22Rv1 (cell line): ENCODE data around the gene TES.
"Not testable (repeated sequence)": the region's sequence is repeated elsewhere in the genome, so short reads cannot be mapped to it uniquely, and the experiment has no call there.

ENCODE experiments used
- H3K27ac ChIP-seq: fragments of 450-650 bp; 2 replicates; pipeline ENCODE4 v1.5.1; 2017
- ZFX ChIP-seq: fragments of 450-650 bp; IDR thresholded peaks from 2 replicates; pipeline ENCODE4 v1.6.1; 2017; ENCODE audit warnings: antibody characterized with exemption, borderline replicate concordance
- TF ChIP-seq, protein P1 (sequence below): fragments of 450-650 bp; IDR thresholded peaks from 2 replicates; pipeline ENCODE4 v1.5.1; 2017; ENCODE audit warnings: mild to moderate bottlenecking

TES gene

DNA sequence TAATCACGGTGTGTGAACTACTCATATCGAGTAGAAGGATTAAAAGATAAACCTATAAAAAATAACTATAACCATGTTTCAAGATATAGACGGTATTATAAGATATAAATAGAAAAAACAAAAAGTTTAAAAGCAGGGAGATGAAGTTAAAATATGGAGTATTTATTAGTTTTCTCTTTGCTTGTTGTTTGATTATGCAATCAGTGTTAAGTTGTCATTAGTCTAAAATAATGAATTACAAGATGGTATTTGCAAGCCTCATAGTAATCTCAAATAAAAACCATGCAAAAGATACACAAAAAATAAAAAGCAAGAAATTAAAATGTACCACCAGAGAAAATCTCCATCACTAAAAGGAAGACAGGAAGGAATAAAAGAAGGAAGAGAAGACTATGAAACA lies 83.3 kb downstream of the TES start:
- H3K27ac ChIP-seq = no peak overlapping the region
- TF ChIP-seq, protein P1, sequence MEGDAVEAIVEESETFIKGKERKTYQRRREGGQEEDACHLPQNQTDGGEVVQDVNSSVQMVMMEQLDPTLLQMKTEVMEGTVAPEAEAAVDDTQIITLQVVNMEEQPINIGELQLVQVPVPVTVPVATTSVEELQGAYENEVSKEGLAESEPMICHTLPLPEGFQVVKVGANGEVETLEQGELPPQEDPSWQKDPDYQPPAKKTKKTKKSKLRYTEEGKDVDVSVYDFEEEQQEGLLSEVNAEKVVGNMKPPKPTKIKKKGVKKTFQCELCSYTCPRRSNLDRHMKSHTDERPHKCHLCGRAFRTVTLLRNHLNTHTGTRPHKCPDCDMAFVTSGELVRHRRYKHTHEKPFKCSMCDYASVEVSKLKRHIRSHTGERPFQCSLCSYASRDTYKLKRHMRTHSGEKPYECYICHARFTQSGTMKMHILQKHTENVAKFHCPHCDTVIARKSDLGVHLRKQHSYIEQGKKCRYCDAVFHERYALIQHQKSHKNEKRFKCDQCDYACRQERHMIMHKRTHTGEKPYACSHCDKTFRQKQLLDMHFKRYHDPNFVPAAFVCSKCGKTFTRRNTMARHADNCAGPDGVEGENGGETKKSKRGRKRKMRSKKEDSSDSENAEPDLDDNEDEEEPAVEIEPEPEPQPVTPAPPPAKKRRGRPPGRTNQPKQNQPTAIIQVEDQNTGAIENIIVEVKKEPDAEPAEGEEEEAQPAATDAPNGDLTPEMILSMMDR = no peak
- no peak for TF ChIP-seq ZFX

DNA sequence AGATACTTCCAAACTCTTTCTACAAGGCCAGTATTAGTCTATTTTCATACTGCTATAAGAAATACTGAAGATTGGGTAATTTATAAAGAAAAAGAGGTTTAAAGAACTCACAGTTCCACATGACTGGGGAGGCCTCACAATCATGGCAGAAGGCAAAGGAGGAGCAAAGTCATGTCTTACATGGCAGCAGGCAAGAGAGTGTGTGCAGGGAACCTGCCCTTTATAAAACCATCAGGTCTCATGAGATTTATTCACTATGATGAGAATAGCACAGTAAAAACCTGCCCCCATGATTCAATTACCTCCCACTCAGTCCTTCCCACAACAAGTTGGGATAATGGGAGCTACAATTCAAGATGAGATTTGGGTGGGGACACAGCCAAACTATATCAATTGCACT lies 85.6 kb downstream of the TES start:
- not testable (repeated sequence) for H3K27ac ChIP-seq

DNA sequence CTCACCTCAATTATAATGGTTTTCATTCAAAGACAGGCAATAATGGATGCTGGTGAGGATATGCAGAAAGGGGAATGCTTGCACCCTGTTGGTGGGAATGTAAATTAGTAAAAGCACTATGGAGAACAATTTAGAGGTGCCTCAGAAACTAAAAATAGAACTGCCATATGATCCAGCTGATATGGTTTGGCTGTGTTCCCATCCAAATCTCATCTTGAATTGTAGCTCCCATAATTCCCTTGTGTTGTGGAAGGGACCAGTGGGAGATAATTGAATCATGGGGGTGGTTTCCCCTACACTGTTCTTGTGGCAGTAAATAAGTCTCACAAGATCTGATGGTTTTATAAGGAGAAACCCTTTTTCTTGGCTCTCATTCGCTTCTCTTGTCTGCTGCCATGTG lies 87.7 kb downstream of the TES start:
- TF ChIP-seq, protein P1 = no peak
- TF ChIP-seq ZFX = no peak
- no peak overlapping the region for H3K27ac ChIP-seq

DNA sequence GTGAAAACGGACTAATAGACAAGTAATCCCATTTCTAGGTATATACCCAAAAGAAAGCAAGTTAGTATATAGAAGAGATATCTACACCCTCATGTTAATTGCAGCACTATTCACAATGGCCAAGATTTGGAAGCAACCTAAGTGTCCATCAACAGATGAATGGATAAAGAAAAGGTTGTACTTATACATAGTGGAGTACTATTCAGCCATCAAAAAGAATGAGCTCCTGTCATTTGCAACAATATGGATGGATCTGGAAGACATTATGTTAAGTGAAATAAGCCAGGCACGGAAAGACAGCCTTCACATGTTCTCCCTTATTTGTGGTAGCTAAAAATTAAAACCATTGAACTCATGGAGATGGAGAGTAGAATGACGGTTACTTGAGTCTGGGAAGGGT lies 88.2 kb downstream of the TES start:
- no peak overlapping the region for H3K27ac ChIP-seq
- TF ChIP-seq, protein P1 = no peak
- TF ChIP-seq ZFX = no peak

GRCh38 chr7:116305485-116306408 lies 95.4 kb downstream of the TES start:
- TF ChIP-seq ZFX = no peak
- TF ChIP-seq, protein P1 = no peak
- no peak overlapping the region for H3K27ac ChIP-seq

DNA sequence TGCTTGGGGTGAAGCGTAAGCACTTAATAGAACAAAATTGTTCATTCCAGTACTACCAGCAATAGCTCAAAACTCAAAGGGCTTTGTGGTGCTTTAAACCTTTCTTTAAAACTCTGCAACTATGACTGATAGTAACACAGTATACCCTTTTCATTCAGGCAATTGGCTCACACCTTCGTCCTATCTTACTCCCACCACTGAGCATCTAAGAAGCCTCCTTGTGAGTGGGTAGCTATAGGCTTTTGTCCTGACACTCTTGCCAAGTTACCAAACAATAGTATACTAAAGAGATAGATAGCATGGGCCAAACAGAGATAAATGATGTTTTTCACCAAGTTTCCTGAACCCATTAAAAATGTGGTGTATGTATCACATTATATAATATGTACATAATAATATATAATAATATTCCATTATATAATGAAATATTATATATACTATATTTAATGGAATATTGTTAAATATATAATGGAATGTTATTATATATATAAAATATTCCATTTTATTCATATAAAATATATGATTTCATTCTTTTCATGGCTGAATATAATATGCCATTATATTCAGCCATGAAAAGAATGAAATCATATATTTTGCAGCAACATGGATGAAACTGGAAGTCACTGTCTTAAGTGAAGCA lies 96.2 kb downstream of the TES start:
- no peak overlapping the region for H3K27ac ChIP-seq
- TF ChIP-seq, protein P1 = no peak
- no peak for TF ChIP-seq ZFX

GRCh38 chr7:116307253-116307652 lies 96.9 kb downstream of the TES start:
- TF ChIP-seq, protein P1 = no peak
- no peak for TF ChIP-seq ZFX

More at GRCh38 chr7:116307253-116307652, 96.9 kb downstream of the TES start:
- H3K27ac ChIP-seq = no peak overlapping the region
